PC-3 (cell line): ENCODE data around the gene CDC25B.

Source experiments
- CTCF ChIP-seq: fragments of 300-600 bp; sonication (generic); conservative IDR thresholded peaks from 2 replicates; pipeline ENCODE4 v1.5.1; 2017; ENCODE audit warnings: antibody characterized with exemption, low read depth, mild to moderate bottlenecking, low read length
- EZH2phosphoT487 ChIP-seq: fragments of 300-600 bp; sonication (generic); IDR thresholded peaks from 2 replicates; pipeline ENCODE4 v1.6.1; 2018; ENCODE audit warnings: mild to moderate bottlenecking, antibody characterized with exemption, low read length, borderline replicate concordance

- TF ChIP-seq CTCF (no peak), EZH2phosphoT487 (no peak)
Observed at GRCh38 chr20:3842348-3842930, 46.3 kb downstream of the CDC25B start.
